ENCODE measurements around the gene NDUFA11.

DNA sequence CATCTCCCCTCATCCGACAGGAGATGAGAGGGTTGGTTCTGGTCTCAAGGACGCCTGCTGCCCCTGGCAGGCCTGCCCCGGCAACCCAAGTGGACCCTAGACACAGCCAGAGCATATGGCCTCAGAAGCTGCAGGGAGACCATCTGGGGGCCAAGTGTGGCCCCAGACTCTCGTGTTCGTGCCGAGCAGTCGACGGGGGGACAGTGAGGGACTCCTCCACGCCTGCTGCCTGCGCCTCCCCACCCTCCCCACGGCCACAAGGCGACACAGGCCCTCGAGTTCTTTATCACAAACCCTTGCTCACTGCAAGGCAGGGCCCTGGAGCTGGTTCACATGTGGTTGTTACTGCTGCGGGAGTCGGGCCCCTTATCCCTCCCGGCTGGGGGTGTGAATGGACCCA, 19.8 kb upstream of the NDUFA11 start:
- TF ChIP-seq CTCF (IDR thresholded peaks at IDR 0.05), result no peak
- TF ChIP-seq POLR2A (IDR thresholded peaks at IDR 0.05), result no peak

Data from heart left ventricle (tissue), 13 donors.